ENCODE measurements around the gene EHBP1.

DNA sequence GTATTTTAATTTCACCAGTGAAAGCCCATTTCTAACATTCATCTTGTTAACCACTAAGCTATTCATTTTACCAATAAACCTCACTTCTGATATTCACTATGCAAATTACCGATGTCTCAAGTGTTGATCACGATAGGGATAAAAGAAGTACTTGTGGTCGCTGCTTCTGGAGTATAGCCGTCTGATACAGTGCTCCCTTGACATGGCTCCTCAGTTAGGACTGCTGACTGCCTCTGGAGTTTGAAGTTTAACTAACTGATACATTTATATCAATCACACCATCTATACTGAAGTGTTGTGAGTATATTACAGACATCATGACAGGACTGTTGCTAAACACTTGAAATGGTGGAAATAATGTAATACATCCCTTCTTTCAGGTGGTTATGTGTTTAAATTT is 95.6 kb downstream of the EHBP1 start:
- TF ChIP-seq, protein P1, sequence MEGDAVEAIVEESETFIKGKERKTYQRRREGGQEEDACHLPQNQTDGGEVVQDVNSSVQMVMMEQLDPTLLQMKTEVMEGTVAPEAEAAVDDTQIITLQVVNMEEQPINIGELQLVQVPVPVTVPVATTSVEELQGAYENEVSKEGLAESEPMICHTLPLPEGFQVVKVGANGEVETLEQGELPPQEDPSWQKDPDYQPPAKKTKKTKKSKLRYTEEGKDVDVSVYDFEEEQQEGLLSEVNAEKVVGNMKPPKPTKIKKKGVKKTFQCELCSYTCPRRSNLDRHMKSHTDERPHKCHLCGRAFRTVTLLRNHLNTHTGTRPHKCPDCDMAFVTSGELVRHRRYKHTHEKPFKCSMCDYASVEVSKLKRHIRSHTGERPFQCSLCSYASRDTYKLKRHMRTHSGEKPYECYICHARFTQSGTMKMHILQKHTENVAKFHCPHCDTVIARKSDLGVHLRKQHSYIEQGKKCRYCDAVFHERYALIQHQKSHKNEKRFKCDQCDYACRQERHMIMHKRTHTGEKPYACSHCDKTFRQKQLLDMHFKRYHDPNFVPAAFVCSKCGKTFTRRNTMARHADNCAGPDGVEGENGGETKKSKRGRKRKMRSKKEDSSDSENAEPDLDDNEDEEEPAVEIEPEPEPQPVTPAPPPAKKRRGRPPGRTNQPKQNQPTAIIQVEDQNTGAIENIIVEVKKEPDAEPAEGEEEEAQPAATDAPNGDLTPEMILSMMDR (conservative IDR thresholded peaks at IDR 0.05; ENCODE audit: low read depth in 2 of 2), result no peak
- TF ChIP-seq, protein P2, sequence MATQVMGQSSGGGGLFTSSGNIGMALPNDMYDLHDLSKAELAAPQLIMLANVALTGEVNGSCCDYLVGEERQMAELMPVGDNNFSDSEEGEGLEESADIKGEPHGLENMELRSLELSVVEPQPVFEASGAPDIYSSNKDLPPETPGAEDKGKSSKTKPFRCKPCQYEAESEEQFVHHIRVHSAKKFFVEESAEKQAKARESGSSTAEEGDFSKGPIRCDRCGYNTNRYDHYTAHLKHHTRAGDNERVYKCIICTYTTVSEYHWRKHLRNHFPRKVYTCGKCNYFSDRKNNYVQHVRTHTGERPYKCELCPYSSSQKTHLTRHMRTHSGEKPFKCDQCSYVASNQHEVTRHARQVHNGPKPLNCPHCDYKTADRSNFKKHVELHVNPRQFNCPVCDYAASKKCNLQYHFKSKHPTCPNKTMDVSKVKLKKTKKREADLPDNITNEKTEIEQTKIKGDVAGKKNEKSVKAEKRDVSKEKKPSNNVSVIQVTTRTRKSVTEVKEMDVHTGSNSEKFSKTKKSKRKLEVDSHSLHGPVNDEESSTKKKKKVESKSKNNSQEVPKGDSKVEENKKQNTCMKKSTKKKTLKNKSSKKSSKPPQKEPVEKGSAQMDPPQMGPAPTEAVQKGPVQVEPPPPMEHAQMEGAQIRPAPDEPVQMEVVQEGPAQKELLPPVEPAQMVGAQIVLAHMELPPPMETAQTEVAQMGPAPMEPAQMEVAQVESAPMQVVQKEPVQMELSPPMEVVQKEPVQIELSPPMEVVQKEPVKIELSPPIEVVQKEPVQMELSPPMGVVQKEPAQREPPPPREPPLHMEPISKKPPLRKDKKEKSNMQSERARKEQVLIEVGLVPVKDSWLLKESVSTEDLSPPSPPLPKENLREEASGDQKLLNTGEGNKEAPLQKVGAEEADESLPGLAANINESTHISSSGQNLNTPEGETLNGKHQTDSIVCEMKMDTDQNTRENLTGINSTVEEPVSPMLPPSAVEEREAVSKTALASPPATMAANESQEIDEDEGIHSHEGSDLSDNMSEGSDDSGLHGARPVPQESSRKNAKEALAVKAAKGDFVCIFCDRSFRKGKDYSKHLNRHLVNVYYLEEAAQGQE (IDR thresholded peaks at IDR 0.05; ENCODE audit: unreplicated experiment), result no peak
- no peak for TF ChIP-seq EZH2phosphoT487 (IDR thresholded peaks at IDR 0.05; ENCODE audit: unreplicated experiment)
- no peak for TF ChIP-seq POLR2AphosphoS5 (IDR thresholded peaks at IDR 0.05; ENCODE audit: low read depth)
- TF ChIP-seq CREB1 (CRISPR knock-in tag; IDR thresholded peaks at IDR 0.05; ENCODE audit: low read depth), result no peak
- no peak for TF ChIP-seq EZH2 (IDR thresholded peaks at IDR 0.05; ENCODE audit: low read depth, unreplicated experiment)
- TF ChIP-seq STAT1 (IDR thresholded peaks at IDR 0.05; ENCODE audit: unreplicated experiment), result no peak
- TF ChIP-seq, protein P3, sequence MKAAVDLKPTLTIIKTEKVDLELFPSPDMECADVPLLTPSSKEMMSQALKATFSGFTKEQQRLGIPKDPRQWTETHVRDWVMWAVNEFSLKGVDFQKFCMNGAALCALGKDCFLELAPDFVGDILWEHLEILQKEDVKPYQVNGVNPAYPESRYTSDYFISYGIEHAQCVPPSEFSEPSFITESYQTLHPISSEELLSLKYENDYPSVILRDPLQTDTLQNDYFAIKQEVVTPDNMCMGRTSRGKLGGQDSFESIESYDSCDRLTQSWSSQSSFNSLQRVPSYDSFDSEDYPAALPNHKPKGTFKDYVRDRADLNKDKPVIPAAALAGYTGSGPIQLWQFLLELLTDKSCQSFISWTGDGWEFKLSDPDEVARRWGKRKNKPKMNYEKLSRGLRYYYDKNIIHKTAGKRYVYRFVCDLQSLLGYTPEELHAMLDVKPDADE (IDR thresholded peaks at IDR 0.05), result no peak
- no peak for TF ChIP-seq ZNF114 (CRISPR knock-in tag; IDR thresholded peaks at IDR 0.05)
- TF ChIP-seq ZNF331 (CRISPR knock-in tag; IDR thresholded peaks at IDR 0.05; ENCODE audit: low read depth), result no peak
- TF ChIP-seq JUNB (IDR thresholded peaks at IDR 0.05; ENCODE audit: unreplicated experiment), result no peak
- no peak for TF ChIP-seq NANOG (IDR thresholded peaks at IDR 0.05; ENCODE audit: borderline replicate concordance)

Data from GM23338 (cell line).